Tibial nerve (tissue), 4 donors: ENCODE results near the gene VWA7.

Experiments
- CTCF ChIP-seq, 5 experiments: fragments of 200-600 bp in 3 of 5; fragments of 450-650 bp in 2 of 5; sonication (generic) in 3 of 5; IDR thresholded peaks; one replicate each; pipeline ENCODE4 v1.5.1; 2016 to 2019; ENCODE audit warnings: antibody characterized with exemption in 5 of 5, mild to moderate bottlenecking in 3 of 5, moderate library complexity in 2 of 5
- EP300 ChIP-seq, 2 donors: sonication (generic); formaldehyde crosslinking; IDR thresholded peaks; one replicate each; pipeline ENCODE4 v1.6.1; 2017; ENCODE audit warnings: antibody characterized with exemption in 2 of 2, mild to moderate bottlenecking in 1 of 2
- POLR2A ChIP-seq, 2 donors: fragments of 450-650 bp; IDR thresholded peaks; one replicate each; pipeline ENCODE4 v1.6.1; 2017; ENCODE audit warnings: antibody characterized with exemption in 2 of 2, mild to moderate bottlenecking in 2 of 2, moderate library complexity in 2 of 2

- TF ChIP-seq POLR2A (IDR thresholded peaks at IDR 0.05) (peak; percentile 22 to 85), CTCF (IDR thresholded peaks at IDR 0.05) (no peak), EP300 (IDR thresholded peaks at IDR 0.05) (peak in 1 of 2 donors; percentile 84)
Measured at GRCh38 chr6:31729979-31730630, 47.0 kb downstream of the VWA7 start.
